Stimulated activated CD8-positive, alpha-beta memory T cell treated with anti-CD3 and anti-CD28 coated beads, Interleukin-7, amount 100 ng/mL, for 1 hour (primary cell): ENCODE measurements around the gene TECPR2.

Experiments used
- DNase-seq, 2 donors: peaks; one replicate each; pipeline ENCODE4 v3.0.0-alpha.2; 2020; ENCODE audit warnings: low read depth in 2 of 2

Gene TECPR2

DNA sequence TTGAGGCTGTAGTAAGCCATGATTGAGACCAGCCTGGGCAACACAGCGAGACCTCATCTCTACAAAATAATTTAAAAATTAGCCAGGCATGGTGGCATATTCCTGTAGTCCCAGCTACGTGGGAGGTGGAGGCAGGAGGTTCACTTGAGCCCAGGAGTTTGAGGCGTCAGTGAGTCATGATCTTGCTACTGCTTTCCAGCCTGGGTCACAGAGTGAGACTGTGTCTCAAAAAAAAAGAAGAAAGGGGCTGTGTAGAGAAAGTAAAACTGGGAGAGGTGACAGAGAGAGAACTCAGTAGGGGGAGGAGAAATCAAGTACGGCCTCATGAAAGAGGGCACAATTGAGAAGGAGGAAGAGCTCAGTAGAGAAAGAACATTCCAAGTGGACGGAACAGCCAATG lies 12.4 kb downstream of the TECPR2 start:
- no peak for DNase-seq

DNA sequence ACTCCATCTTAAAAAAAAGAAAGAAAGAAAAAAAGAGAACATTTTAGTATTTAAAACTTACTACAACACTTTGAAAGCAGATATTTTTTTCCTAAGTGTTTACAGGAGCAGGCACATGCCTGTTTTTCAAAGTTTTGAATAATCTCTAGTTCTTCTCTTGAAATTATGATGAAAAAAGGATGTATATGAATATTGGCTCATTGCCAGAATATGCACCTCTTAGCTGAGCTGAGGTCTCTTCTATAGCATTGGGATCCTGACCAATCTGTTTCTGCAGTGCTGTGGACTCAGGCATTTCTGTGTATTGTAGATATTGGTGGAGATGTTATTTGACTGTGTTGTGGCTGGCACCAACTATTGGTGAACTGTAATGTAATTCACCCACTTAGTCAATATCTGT lies 15.0 kb downstream of the TECPR2 start:
- no peak for DNase-seq

DNA sequence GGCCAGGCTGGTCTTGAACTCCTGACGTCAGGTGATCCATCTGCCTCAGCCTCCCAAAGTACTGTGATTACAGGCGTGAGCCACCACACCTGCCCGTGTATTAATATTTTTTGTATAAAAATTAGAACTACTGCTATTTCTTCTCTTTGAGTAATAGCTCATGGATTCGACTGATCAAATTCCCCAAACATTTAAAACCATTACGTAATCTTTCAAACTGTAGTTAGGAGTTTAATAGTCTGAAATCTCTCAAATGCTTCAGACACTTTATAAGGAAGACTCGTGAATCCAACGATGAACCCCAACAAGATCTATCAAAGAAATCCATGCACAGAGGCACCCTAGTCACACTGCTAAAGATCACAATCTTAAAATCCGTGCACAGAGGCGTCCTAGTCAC lies 16.1 kb downstream of the TECPR2 start:
- DNase-seq: no peak

GRCh38 chr14:102387086-102387485 lies 24.3 kb downstream of the TECPR2 start:
- DNase-seq: no peak

DNA sequence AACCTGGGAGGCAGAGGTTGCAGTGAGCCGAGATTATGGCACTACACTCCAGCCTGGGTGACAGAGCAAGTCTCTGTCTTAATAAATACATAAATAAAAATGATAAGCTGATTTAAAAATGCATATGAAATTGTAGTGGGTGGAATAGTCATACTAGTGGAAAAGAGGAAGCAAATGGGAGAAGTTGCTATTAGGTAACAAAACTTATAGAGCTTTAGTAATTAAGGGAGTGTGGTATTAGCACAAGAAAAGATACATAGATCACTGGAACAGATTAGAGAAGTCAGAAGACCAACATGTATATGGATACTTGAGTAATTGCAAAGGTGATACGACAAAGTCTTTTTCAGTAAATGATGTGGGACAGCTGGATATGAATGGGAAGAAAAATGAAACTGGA lies 26.5 kb downstream of the TECPR2 start:
- DNase-seq: no peak

DNA sequence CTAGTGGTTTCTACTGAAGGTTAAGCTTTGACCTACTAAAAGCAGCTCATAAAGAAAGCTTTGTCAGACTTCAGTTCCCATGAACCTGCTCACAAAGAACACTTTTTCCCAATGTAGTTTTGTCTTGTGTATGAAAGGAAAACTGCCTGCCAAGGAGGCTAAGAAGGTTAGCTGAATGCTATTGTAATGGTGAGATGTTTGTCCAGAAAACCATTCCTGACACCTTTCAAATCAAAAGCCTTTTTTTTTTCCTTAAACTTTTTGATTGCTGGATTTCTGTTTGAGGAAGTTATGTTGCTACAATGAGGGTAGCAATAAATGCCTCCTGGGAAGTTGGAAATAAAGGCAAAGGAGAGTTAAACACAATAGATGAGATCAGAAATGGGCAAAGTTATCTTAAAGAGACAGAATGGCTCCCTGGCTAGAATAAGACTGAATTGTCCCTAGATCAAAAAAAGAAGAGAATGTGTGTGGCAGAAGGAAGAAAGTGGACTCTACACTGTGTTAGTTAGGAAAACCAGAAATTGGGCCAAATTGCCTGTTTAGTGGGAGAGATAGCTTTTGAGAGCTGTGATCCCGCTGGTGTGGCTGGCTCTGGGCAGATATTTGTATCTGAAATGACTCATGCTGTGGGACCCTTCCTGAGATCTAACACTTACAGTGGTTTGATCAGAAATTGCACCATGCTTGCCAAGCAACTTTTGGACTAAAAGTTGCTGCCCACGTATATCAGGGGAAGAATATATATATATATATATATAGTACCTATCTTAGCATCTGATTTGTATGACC lies 27.5 kb downstream of the TECPR2 start:
- DNase-seq: no peak

- DNase-seq: no peak
Observed at GRCh38 chr14:102392506-102392905, 29.8 kb downstream of the TECPR2 start.

GRCh38 chr14:102394717-102395375 lies 32.1 kb downstream of the TECPR2 start:
- DNase-seq: no peak

DNA sequence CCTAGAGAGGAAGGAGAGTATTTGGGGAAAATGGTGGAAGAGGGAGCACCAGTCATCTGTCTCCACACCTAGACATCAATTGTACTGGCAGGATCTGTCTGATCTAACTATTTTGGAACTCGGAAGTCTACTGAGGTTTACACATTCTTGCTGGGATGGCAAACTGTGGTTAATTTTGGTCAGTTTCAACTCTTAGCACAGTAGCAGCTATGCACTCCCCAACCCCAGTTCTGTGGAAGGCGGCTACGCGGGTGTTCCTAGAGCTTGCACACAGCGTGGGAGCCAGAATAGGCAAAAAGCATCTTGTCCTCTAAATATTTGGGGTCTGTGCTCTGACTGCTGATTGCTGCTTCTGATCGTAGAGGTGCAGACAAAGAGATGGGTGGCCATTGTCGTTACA lies 33.8 kb downstream of the TECPR2 start:
- DNase-seq: no peak

DNA sequence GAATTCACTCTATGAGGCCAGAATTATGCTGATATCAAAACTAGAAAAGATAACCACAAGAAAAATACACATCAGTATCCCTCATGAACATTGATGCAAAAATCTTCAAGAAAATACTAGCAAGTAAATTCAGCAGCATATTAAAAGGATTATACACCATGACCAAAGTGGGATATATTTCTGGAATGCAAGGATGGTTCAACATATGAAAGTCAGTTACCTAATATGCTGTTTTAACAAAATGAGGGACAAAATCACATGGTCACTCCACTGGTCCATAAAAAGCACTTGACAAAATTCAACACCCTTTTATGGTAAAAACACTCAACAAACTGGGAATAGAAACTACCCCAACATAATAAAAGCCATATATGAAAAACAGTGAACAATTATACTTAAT lies 40.3 kb downstream of the TECPR2 start:
- no peak for DNase-seq

GRCh38 chr14:102407258-102407657 lies 44.5 kb downstream of the TECPR2 start:
- no peak for DNase-seq

GRCh38 chr14:102408724-102409123 lies 46.0 kb downstream of the TECPR2 start:
- no peak for DNase-seq

GRCh38 chr14:102415671-102416070 lies 52.9 kb downstream of the TECPR2 start:
- DNase-seq: no peak

DNA sequence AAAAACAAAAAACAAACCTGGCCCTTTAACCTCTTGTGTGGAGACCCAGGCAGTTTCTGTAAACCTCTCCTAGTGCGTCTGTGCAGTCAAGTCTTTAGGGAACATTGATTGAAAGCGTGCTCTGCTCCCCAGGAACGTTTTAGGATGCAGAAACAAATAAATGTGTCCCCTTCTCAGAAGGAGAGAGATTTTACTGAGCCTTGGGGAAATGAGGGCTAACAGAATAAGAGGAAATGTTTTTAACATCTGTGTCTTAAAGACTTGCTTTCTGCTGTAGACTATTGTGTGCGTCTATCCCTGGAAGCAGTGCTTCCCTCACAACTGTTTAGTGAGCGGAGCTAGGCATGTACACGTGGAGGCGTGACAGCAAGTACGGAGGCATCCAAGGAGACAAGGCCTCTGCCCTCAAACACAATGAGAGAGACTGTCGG lies 54.3 kb downstream of the TECPR2 start:
- no peak for DNase-seq

DNA sequence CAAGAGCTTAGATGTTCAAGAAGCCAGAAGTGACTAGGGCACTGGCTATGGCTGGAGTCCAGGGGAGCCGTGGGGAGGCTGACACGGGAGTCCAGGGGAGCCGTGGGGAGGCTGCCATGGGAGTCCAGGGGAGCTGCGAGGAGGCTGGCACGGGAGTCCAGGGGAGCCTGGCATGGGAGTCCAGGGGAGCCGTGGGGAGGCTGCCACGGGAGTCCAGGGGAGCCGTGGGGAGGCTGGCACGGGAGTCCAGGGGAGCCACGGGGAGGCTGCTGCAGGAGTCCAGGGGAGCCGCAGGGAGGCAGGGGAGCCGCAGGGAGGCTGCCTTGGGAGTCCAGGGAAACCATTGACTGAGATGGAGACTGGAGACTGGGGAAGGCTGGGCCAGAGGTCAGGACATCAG lies 54.9 kb downstream of the TECPR2 start:
- no peak for DNase-seq

- no peak for DNase-seq
Observed at GRCh38 chr14:102418169-102418852, 55.6 kb downstream of the TECPR2 start.

DNA sequence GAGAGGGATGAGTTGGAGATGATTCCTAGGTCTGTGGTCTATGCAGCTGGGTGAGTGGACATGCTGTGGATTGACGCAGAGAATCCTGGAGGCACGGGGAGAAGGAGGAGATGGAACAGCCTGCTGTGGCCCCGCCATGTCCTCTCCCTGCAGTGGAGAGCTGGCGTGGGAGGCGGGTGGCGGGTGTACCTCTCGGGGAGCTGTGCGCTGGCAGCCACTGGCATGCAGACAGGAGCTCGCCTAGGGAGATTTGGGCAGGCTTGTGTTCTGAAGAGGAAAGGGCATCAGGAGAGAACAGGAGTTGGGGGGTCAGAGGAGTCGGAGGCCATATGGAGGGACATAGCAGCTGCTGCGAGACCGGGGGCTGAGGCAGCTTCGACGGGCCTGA lies 56.1 kb downstream of the TECPR2 start:
- DNase-seq: no peak

DNA sequence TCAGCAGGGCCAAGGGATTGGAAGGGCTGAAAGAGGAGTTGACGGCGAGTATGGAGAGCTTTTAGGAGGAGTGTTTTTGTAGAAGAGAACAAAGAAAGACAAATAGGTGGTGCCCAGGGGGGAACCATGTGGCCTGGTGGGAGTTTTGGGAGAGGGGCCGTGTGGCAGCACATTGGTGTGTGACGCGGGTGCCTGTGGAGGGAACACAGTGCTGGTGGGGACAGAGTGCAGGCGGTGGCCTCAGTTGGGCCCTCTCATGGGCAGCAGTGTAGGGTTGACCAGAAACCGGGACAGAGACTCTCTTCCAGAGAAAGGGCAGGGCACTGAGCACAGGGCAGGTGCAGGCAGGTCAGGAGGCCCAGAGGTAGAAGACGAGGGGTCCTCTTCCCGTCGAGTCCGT lies 56.5 kb downstream of the TECPR2 start:
- DNase-seq: no peak

- no peak for DNase-seq
Observed at GRCh38 chr14:102419716-102420115, 57.0 kb downstream of the TECPR2 start.

DNA sequence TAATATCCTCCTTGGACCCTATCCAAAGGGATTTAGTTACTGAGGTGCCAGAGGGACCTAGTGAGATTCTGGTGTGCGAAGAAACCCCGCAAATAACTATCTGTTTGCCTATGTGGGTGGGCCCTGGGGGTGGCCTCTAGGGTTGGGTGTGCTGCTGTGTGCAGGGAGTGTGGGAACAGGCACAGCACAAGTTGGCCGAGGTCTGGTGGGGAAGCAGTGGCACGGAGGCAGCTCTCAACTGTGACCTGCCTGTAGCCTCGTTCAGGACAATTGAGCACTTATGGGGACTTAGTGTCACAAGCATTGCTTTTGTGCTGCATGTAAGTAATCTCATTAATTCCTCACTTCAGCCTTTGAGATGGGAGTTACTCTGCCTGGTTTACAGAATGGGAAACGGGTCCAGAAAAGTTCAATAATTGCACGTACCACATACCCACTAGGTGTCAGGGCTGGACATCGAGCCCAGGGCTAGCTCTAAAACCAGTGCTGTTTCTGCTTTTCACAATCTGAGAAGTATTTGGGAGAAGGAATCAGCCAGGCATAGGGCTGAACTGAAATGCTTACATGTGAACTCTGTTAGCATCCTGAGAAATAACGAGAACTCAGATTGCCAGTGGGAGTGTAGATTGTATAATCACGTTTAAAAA lies 58.8 kb downstream of the TECPR2 start:
- no peak for DNase-seq

DNA sequence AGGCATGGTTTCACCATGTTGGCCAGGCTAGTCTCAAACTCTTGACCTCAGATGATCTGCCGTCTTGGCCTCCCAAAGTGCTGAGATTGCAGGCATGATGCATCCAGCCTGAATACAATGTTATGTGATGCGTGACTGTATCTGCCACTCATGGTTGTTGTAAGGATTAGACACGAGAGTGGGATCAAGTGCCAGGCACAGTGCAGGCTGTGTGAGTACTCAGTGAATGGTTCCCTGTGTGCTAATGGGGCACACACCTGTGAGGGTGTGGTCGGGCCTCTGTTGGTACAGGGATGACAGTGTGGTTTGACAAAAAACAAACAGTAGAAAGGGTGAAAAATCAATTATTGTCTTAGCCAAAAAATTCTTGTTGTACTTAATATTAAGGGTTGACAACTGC lies 61.8 kb downstream of the TECPR2 start:
- no peak for DNase-seq

DNA sequence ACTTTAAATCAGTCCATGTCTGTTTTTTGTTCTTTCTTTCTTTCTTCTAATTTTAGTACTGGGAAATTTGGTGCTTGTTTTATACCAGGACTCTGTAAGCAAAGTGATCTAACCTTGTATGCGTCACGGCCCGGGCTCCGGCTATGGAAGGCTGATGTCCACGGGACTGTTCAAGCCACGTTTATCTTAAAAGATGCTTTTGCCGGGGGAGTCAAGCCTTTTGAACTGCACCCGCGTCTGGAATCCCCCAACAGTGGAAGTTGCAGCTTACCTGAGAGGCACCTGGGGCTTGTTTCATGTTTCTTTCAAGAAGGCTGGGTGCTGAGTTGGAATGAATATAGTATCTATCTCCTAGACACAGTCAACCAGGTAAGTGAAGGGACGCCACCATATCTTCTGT lies 62.2 kb downstream of the TECPR2 start:
- no peak for DNase-seq
